ENCODE measurements around the gene PFDN1.

- TF ChIP-seq, protein P1, sequence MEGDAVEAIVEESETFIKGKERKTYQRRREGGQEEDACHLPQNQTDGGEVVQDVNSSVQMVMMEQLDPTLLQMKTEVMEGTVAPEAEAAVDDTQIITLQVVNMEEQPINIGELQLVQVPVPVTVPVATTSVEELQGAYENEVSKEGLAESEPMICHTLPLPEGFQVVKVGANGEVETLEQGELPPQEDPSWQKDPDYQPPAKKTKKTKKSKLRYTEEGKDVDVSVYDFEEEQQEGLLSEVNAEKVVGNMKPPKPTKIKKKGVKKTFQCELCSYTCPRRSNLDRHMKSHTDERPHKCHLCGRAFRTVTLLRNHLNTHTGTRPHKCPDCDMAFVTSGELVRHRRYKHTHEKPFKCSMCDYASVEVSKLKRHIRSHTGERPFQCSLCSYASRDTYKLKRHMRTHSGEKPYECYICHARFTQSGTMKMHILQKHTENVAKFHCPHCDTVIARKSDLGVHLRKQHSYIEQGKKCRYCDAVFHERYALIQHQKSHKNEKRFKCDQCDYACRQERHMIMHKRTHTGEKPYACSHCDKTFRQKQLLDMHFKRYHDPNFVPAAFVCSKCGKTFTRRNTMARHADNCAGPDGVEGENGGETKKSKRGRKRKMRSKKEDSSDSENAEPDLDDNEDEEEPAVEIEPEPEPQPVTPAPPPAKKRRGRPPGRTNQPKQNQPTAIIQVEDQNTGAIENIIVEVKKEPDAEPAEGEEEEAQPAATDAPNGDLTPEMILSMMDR (IDR thresholded peaks at IDR 0.05), result no peak
- no peak for TF ChIP-seq POLR2A (IDR thresholded peaks at IDR 0.05)
Observed at GRCh38 chr5:140318792-140319191, 15.9 kb upstream of the PFDN1 start.

Data from uterus (tissue), 2 donors.